ELR (cell line): ENCODE measurements around the gene ANO7.
A peak's percentile ranks its signal among the peaks of the same experiment; 100 is the strongest.

Experiments used
- DNase-seq: peaks from one replicate; pipeline ENCODE4 v3.0.0-alpha.2; 2015; ENCODE audit warnings: low read depth

The ANO7 gene

DNA sequence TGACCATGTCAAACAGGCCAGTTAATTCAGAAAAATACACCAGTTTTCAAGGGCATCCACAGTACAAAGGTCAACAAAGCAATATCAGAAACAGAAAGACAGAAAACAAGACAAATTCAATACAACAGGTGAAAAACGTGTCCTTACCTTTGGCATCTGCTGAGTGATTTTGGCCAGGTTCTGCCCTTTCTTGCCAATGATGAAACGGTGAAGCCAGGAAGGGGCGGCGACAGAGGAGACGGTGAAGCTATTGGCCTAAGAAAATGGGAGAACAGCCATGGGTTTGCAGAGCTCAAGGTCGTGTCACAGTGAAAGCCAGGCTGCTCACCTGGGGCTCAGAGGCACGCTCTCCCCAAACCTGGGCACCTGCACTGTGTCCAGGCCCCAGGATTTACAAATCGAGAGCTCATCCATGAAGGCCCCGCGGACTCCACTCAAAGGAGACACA lies 66.5 kb downstream of the ANO7 start:
- no peak for DNase-seq

DNA sequence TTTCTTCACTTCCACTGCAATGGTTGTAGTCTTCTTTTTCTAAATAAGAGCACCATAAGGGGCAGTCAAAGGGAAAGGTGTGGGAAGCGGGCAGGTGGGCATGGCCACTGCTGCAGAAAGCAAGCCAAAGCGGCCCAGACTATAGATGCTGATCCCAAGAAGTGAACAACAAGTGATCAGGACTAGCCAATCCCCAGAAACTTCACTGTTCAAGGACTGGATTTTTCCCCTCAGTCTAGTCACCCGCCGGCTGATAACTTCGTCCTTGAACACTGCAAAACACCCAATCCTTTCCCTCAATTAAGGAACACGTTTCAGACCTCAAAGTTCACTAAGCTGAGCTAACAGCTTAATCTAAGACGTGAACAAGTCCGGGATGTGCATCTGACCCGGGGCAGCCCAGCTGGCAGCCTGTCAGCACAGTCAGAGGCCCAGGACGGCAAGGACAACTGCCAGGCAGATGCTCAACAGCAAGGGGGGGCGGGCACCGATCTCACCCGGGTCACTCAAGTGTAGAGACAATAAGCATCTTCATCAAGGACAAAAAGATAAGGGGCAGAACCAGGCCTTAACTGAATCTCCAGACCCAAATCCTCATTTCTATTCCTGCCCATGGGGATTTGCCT lies 67.2 kb downstream of the ANO7 start:
- DNase-seq = no peak

DNA sequence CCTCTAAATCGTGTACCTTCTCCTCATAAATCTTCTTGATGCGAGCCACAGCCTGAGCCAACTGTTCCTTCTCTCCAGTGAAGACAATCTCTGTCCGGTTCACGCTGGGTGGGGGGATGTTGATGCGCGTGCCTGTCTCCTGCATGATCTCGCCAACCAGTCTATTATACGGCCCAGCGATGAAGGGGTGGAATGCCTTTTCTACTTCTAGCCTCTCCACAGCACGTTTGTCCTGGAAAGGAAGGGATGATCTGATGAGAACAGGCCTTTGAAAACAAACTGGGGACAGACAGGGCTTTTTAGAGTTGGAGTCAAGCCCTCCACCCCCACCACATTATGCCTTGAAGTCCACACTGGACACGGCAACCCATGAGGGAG lies 67.7 kb downstream of the ANO7 start:
- DNase-seq = no peak

DNA sequence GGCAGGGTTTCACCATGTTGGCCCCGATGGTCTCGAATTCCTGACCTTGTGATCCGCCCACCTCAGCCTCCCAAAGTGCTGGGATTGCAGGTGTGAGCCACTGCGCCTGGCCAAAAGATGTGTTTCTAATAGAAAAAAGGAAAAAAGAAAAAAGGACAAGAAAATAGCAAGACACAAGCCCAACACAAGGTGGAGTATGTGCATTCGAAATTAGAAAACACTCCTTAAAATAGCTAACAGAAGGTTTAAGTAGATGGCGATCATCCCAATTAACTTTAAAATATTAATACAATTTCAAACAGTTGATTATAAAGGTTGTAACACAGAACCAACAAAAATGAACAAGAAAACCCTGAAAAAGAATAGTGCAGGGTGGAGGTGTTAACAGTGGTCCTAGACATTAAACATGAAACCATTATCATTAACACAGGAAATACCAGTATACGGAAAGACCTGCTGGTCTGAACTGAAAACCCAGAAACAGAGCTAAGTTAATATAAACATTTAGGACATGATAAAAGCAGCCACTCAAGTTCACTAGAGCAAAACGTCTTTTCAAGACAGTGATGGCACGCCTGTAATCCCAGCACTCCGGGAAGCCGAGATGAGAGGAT lies 69.0 kb downstream of the ANO7 start:
- no peak for DNase-seq

DNA sequence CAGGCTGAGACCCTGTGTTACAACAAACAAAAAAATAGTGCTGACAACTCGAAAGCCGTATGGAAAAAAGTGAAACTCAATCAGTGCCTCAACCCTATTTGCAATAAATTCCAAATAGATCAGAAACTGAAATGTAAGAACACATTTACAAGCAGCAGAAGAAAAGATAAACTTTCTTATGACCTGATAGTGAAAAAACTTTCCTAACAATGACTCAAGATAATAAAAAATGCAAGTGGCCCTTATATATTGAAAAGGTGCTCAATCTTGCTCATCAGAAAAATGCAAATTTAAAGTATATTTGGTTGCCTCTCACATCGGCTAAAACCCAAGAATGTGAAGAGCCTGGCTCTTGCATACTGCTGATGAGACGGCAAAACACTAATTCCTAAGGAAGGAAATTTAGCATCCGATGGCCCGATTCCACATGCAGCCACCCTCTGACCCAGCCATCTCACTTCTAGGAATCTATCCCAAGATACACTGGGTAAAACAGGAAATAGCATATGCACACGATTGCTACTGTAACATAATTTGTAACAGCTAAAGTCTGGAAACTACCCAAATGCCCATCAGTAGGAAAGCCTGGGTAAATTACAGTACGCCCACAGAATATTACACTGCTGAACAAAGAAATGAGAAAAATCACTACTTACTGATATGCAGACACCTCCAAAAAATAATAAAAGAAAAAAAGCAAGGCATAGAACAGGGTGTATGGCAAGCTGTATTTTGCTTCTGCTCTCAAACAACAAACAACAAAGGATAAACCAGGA lies 70.2 kb downstream of the ANO7 start:
- no peak for DNase-seq

DNA sequence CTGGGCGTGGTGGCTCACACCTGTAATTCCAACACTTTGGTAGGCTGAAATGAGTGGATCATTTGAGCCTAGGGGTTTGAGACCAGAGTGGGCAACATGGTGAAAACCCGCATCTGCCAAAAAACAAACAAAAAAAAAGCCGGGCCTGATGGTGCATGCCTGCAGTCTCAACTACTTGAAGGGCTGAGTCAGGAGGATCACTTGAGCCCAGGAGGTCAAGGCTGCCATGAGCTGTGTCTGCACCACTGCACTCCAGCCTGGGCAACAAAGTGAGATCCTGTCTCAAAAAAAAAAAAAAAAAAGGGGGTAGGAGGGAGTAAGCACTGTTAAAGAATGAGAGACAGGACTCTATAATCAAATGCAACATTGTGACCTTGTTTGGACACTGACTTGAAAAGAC lies 72.4 kb downstream of the ANO7 start:
- no peak for DNase-seq

DNA sequence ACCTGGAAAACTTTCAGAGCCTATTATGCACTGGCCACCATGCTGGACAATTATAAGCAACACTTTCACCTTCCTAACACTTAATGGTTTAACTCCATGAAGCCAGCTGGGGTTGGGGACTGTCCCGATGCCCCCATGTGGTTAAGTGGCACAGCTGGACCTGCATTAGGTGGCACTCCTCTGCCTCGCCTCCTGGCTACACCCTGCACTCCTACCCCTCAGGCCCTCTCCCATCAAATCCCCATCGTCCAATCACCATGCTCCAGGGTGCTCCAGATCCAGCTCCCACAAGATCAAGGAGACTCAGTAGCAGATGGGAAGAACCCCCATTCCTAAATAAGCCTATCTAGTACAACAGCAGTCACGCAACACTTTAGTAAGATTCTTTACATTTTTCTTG lies 73.2 kb downstream of the ANO7 start:
- no peak for DNase-seq

DNA sequence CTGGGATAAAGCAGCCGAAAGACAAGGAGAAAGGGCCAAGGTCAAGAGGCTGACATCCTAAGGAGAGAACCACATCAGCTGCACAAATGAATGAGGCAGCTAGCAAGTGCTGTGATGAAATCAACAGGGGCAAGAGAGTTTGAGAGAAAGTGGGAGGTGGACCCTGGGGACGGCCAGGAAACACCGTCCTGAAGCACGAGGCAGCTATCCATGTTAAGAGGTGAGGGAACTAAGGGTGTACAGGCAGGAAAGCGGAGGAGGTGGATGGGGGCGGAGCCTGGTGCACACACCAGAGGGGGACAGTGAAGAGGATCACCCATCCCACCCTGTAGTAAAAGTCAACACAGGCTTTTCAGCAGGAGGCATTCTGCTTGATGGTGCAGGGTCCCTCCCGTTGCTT lies 74.6 kb downstream of the ANO7 start:
- no peak for DNase-seq

DNA sequence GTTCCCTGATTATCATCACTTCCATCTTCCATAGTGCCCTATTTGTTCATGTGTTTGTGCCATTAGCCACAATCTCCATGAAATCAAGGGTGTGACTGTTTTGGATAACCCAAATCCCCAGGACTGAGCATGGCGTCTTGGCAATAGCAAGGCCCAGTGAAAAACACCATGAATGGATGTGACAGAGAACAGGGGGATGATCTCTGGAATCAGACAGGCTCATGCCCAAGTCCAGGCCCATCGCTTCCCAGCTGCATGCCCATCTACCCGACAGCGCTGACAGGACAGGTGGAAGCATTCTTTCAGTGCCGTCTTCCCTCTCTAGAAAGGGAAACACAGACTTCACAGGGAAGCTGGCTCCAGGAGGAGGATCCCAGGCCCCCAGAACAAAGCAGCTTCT lies 77.0 kb downstream of the ANO7 start:
- no peak for DNase-seq

DNA sequence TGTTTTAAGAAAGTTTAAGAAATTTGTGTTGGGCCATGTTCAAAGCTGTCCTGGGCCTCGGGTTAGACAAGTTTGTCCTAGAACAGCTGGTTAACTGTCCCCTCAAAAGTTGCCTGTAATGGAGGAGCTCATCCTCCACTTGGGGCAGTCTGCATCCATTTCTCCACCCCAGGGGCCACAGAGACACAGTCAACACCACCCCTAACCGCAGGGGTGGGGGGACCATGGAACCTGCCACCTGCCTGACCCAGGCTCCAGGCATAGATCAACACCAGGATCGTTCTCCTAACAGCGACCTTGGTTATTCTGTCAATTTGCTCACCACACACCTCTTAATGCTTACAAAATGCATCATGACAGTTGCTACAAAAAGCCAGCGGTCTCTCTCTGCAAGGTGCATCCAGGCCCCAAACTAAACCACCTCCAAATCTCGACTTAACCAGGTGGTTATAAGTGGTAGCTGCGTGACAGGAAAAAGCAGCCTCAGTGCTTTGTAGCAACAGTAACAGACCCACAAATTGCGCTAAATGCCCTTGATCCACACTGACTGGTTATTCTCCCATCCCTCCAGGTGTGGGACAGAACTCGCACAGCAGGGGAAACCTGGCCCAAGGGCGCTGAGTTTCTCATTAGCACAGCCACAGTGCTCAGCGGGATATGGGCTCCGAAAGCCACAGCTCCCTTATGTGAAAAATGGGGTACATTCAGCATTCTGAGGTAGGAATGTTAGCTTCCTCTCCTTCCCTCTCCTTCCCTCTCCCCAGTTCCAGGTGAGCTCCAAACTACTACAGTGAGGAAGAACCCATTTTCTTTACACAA lies 79.0 kb downstream of the ANO7 start:
- DNase-seq = no peak

DNA sequence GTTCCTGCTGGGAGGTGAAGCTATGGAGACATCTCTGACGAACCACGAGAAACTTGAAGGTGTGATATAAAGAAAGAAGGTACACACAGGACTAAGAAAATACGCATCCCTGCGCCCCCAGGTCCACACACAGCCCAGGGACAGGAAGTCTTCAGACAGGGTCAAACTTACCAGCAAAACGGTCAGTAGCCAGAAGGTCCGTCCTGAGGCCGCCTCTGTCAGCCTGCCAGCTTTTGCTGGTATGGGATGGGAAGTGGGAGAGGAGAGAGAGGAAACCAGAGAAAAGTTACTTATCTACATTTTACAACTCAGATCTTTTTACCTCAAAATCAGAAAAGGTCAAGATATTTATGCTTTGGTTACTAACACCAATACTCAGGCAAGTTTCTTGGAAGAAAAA lies 79.8 kb downstream of the ANO7 start:
- no peak for DNase-seq

DNA sequence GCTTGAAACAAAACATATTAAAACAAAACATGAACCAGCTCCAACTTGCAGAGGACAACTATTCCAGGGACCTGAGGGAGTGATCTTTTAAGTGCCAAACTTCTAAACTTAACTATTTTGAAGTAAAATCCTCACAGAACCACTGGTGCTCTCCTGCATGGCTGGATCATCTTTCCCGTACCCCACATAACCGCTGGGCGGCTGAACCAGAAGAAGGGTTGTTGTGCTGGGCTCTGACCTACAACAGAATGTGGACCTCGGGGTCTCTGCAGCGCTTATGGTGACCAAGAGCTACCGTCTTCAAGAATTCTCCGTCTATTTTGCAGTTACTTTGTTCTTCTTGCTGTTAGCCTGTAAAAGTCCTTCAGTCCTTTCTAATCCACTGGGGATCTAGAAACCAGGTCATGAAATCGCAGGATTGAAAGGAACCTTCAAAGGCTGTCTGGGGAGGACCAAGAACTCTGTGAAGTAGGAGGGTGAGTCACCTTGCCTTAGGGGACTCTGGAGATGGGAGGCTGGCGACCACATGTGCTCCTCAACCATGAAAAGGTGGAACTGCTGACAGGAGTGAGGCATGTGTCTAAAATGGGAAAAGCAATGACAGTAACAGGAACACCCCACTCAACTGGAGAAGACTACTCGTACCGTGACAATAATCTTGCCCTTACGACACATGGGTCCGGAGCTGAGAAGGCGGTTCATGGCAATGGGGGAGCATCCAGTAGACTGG lies 80.4 kb downstream of the ANO7 start:
- DNase-seq = peak; percentile 88

DNA sequence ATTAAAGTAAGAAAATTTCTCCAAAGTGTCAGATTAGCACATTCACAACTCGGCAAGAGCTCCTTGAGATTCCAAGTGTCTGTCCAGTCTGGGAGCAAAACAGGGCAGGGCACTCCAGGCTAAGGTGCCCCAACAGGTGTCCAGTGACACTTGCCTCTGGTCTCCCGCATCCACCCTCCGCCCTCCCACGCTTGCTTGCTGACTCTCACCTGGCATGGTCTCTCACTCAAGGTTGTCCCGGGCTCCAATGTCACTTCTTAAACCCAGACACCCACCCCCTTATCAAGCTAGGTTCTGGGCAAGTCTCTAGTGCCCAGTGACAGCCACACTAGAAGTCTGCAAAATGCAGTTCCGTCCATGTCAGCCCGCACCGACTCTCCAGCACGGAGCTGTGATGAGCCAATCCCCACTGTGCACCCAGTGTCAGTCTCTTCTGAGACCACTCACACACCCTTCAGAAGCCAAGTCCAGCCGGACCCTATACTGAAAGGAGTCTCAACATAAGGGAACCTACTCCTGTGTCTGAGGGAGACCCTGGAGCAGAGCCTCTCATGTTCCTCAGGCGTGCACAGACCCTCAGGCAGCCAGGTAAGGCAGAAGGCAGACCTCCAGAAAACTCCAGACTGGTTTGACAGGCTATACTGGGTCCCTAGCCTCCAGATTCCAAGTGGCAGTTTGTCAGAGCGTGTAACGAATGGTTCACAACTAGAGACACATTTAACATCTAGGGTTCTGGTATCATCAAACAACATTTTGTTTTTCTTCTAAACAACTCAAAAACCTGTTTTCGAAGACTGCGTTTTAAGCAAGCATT lies 81.4 kb downstream of the ANO7 start:
- DNase-seq = no peak

DNA sequence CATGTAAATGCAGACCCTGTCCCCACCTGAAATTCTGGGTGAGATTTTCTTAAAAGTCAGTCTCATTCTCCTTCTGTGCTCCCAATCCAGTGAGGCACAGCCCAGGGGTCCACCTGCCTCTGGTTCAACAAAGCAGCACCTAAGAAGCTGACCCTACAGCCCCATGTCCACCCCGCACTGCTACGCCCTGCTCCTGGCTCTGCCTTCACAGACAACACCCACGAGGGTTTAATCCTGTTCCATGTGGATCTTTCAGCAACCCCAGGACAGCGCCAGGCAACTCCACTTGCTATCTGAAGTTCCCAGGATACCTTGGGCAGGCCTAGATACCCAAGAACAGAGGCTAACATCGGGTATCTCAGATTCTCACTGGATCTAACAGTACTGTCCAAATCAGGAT lies 82.1 kb downstream of the ANO7 start:
- no peak for DNase-seq

DNA sequence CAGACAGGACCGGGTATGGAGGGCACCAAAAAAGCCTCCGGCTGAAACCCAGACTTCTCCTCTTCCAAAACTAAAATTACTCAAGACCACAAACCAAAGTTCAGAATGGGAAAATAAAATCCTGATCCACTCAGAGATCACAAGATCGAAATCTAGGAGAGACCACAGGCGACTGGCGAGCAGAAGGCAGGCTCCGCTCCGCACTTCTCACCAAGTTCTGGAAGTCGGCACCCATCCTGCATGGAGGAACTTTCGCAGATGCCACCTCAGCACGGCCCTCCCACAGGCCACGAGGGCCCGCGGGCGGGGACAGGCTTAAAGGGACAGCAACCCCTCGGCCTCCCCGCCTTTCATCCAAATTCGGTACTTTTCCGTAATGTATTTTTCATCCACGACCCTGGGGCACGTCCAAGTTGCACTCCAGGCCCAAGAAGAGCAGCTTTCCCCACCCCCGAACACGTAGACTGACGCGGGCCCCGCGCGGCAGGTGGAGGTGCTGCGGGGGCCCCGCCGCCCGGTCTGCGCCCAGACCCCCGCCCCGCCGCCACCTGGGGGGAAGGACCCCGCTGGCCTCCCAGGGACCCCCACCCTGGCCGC lies 83.3 kb downstream of the ANO7 start:
- peak; percentile 85 for DNase-seq

DNA sequence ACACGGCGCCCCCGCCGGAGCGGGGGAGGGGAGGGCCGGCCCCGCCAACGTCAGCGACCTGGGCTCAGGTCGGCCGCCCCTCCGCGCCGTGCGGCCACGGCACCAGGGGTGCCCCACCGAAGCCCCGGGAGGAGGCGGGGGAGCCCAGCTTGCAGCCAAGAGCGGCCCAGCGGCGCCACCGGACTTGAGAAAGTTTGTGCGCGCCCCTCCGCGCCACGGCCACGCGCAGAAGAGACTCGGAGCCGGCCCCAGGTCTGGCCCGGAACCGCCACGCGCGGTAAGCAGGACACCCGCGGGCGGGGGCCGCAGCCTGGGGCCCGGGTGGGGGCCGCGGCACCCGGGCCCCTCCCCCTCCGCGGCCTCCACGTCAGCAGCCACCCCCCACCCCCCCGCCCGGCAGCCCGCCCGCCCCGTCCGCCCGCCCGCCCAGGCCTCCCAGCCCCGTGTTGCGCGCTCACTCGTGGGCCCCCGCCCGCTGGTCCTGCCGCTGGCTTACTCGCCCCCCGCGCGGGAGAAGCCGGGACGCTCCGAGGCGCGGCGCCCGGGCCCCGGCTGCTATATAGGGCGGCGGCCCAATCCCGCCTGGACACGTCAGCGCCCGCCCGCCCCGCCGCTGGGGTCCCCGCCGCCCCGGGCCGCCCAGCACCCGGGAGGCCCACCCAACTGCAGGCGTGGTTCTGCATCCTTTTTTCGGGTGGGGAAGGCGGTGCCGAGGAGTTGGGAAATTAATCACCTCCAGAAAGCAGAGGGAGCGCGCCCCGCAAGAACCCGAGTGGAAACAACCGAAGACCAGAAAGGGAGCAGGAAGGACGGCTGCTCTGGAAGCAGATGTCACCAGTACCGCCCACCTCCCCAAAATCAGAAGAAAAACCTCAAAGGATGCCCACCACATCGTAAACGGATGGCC lies 84.1 kb downstream of the ANO7 start:
- peak; percentile 79 for DNase-seq

DNA sequence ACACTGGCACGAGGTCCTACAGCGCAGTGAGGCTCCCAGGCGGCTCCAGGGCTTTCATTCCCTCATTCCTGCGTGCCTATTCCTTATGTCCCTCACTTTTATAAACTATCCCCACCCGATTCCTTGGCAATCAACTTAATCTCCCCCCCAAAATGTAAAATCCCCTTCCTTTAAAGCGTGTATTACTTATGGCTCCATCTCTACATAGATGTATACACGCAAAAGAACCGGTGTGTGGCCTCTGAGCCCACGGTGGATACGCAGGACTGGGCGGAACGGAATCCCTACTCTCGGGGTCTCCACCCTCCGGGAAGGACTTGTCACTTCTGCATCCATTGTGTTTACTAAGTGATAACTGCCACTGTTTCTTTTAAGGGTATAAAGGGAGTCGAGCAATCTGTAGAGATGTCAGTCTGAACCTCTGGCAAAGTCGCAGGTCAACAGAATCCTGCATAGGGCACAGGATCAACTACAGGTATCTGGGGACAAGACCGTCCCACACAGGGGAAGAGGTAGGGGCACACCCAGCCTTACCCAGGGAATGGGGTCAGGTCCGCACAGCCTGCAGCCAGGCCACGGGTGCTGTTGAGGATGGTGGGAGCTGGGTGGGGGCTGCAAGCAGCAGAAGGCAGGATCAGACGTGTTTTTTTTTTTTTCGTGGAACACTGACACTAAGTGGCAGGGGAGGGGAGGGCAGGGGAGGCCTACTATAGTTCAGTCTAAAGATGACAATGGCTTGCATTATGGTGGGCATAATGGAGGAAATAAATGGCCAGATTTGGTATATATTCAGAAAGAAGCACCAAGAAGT lies 84.9 kb downstream of the ANO7 start:
- no peak for DNase-seq

DNA sequence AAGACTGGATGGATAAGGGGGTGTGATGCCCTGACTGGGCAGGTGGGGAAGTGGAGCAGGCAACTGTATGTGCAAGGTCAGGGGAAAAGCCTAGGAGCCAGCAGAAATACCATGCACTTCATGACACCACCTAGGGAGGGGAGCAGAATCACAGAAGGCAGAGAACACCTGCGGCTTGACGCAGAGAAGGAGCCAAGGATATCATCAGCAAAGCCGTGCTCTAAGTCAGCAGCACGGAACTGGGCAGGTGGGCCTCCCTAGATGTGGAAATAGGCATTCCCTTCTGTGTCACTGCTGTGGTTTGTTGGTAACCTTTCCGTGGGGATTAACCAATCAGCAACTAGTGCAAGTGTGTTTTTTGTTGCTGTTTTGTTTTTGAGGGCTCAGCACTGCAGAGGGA lies 85.7 kb downstream of the ANO7 start:
- DNase-seq = no peak
